ENCODE data around the gene CAPN3.

- TF ChIP-seq POLR2A (IDR thresholded peaks at IDR 0.05) (no peak), CTCF (IDR thresholded peaks at IDR 0.05) (no peak)
These were observed 30.1 kb upstream of the CAPN3 start for GRCh38 chr15:42329161-42329560.
